Stimulated activated CD4-positive, alpha-beta T cell treated with anti-CD3 and anti-CD28 coated beads, Interleukin-12 subunit alpha, Interleukin-12 subunit beta, amount 100 ng/mL, for 4 hours (primary cell): Measurements from ENCODE around the gene MBNL2.

Experiments used
- DNase-seq: peaks from one replicate; pipeline ENCODE4 v3.0.0-alpha.2; 2020

MBNL2 gene

GRCh38 chr13:97212004-97212403, 10.1 kb upstream of the MBNL2 start:
- DNase-seq: no peak

DNA sequence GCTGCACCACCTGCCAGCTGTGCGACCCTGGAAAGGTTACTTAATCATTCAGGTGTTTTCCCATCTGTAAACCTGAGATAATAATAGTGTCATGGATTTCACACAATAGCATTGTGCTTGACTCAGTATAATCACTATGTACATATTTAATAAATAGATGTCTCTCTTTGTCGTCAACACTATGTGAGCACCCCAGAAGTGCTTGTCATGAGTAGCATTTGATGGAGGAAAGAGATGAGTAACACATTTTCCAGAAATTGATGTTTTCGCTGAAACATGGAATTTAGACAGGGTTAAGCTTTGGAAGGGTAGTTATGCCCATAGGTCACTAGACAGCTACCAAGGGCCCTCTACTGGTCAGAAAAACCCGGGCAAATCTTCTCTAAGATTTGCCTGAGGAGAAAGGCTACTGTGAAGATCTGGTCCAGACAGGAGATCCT, 9.5 kb upstream of the MBNL2 start:
- DNase-seq: no peak

DNA sequence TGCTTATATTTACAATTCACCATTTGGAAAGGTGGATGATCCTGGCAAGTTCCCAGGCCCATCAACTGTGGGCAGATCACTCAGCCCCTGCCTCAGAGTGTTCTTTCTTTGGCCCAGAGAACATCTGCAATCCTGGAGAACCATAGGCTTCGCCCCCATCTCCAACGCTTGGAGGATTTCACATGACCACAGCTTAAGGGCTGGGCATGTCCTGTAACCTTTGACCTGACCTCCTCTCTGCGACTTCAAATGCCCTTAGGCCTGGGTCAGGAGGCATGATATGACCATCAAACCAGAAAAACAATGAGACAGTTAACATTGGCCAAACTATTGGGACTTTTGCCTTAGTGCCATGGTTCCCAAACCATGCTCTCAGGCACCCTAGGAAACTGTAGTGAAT, 7.2 kb upstream of the MBNL2 start:
- DNase-seq: no peak

GRCh38 chr13:97215325-97215724, 6.8 kb upstream of the MBNL2 start:
- no peak for DNase-seq

GRCh38 chr13:97219226-97219625, 2.9 kb upstream of the MBNL2 start:
- DNase-seq: no peak

DNA sequence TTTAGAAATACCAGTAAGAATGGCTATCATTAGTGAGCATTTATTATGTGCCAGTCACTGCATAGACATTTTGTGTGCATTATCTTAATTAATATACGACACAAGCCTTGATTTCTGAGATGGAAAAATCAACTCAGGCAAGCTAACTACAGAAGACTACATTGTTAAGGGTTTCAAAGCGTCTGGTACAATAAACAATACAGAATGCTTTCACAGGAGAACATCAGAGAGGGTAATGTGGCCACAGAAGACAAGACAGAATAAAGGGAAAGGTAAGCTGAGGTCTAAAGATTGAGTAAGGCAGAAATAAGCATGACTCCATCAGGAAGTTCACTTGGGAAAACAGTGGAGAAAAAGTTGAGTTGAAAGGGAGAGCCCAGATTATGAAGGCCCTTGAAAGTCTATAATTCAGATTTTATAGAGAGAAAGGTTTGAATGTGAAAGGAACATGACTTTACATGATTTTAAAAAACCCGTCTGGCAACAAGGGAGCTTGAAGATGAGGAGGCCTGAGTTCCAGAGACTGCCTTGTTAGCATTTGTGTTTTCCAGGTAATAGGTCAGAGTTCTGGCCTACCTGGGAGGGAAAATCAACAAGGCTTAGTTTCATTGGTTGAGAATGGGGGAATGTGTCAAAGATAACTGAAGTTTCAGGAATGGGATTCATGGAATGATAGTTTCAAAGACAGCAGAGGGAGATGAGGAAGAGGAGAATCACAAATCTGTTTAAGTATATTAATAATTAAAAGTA, 1.8 kb upstream of the MBNL2 start:
- DNase-seq: no peak

- no peak for DNase-seq
Observed at GRCh38 chr13:97221046-97221445, 1.1 kb upstream of the MBNL2 start.

- no peak for DNase-seq
Observed at GRCh38 chr13:97221466-97221865, 667 bp upstream of the MBNL2 start.

DNA sequence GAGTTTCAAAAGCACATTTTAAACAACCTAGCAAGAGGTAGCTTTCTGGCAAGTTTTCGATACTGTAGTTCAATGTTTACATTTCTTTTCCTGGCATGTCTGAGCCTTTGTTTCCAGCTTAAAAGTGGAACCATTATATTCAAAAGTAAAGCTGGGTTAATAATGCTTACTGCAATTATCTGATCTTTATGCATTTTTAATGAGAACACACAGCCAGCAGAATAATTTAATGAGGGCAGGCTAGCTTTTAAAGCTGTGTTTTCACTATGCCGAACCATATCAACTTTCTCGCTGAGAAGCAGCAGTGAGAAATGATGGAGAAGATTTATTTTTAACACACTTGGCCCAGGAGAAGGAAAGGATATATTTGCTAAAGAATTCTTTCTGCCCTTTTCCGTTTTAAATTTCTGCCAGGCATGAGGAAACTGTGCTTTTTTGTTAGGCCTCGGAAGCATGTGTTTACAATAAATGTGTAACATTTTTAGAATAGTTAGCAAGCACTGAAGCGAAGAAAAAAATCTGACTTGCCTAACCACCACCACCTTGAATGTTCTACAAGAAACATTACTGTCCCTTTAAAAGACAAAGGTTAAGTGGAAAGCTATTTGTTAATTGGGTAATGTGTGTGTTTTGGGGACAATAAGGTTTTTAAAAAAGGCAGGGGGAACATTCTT, 1.0 kb downstream of the MBNL2 start:
- DNase-seq: no peak

DNA sequence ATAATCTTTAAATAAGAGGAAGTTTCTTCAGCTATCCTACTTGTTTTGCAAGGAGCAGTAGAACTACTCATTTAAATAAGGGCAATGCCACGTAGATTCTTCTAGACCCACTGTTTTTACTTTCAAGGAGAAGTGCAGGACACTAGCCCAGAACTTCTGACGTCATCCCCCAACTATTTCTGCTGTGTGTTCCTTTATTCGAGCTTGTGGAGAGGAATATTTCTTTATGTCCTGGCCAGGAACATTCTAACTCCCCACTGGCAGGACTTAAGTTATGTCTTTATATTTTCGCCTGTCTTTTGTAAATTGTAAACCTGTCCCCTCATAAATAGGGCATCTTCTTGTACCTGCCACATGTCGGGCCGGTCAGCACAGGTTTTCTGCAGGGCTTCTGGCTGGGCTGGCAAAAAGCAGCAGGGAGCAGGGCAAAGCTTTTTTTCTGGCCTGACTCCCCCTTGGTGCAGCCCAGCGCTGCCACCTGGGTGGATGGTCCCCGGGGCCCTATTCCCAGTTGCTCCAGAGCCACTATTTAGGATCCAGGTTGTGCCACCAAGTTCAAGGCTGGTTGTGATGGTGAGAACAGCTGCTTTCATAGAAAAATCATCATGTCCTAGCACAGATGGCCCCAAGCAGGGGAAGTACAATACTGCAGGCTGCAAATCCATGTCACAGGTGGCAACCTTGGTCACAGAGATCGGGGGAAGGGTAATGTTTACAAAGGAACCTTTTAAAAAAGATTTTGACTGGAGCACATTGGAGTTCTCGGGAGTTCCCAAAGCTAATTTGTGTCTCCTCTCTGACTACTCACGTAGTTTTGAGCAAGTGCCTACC, 1.8 kb downstream of the MBNL2 start:
- DNase-seq: no peak

GRCh38 chr13:97224544-97225300, 2.6 kb downstream of the MBNL2 start:
- DNase-seq: no peak

DNA sequence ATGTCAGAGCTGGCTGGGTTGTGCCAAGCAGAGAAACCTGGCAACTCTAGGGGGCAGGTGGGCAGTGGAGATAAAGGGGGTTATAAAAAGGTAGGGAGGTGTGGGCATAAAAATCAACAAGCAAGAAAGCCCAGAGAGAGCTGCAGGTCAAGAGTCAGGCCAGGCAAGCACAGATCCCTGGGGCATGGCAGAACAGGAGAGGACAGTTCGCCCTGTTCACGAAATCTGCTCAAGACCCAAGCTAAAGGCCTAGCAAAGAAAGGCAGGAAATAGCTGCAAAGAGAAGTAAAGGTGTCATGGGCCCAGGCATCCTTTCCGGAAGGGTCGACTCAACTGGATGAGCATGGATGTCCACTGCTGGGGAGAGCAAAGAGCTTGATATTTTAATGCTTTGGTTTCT, 3.4 kb downstream of the MBNL2 start:
- DNase-seq: no peak

DNA sequence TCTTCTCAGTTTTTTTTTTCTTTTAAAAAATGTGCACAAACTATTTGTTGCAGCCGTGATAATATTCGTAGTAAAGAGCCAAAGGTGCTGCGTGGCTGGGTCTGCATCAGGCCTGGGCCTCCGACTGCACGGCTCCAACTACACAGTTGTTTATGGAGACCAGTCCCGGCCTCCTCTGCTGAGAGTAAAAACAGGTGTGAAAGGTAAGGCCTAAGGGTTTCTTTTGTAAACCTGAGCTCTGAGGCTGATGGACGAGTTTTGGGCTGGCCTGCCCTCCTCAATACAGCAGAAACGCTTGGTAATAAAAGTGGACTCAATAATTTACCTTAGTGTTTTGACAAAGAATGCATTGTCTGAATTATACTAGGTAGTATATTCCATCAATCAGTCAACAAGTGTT, 3.9 kb downstream of the MBNL2 start:
- no peak for DNase-seq

DNA sequence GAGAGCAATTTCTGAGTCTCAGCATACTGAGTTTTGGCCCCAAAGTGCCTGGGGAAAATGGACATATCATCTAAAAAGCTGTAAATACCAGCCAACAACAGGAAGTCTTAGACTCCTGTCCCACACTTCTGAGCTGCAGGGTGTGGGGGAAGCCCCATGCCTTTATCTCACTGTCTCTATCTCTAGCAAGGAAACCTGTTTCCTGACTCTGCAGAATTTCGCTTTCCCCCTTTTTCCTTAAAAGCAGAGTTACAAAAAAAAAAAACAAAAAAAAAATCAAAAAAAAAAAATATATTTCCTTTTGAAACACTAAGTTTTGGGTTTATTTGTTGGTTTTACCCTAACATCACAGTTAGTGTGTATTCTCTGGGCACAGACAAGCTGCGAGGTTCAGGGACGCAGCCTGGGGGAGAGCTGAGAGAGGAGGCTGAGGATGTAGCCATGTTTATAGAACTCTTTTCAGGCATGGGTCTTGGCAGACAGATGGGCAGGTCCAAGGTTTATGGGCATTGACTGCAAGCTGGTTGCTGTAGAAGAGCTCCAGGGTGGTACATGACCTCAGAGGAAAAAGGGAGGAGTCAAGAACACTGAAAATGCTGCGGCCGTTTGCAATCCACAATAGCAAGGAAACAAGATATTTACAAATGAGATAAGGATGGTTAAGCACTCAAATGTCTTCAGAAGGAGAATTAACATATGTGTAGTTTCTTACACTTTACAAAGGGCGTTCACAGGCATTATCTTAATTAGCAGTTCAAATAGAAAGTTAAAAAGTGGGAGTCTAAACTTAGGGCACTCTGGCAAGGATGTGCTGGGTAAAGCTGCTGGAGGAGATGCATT, 4.9 kb downstream of the MBNL2 start:
- DNase-seq: peak; percentile 23

- DNase-seq: no peak
Observed at GRCh38 chr13:97228850-97229521, 6.9 kb downstream of the MBNL2 start.

GRCh38 chr13:97229699-97230098, 7.6 kb downstream of the MBNL2 start:
- DNase-seq: no peak

- no peak for DNase-seq
Observed at GRCh38 chr13:97231118-97231828, 9.1 kb downstream of the MBNL2 start.

DNA sequence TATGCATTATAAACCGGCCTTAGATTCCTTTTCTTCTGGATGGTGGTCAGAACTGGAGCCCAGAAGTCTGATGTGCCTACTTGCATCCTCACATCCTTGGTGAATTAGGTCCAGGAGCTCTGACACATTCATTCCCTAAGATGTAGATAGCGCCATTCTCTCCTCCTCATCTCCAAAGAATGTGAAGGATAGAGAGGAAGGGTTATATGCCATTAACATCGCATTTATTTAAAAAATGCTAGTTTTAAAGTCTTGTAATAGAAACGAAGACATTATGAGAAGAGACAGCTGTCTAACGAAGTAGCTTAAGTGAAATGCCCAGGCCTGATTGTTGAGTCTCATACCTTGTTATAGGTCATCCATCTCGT, 9.7 kb downstream of the MBNL2 start:
- DNase-seq: no peak

- DNase-seq: no peak
Observed at GRCh38 chr13:97233499-97233898, 11.4 kb downstream of the MBNL2 start.

- DNase-seq: no peak
Observed at GRCh38 chr13:97234236-97234635, 12.1 kb downstream of the MBNL2 start.

- DNase-seq: no peak
Observed at GRCh38 chr13:97234742-97235141, 12.6 kb downstream of the MBNL2 start.
